Nucleus accumbens (tissue), 56 donors: ENCODE results near the gene PLA2G4B.

ENCODE experiments used
- DNase-seq, 56 donors: peaks; one replicate each; lab custom pipeline; 2025; lab: John Stamatoyannopoulos, UW

PLA2G4B gene

GRCh38 chr15:41897363-41897799 is 58.7 kb downstream of the PLA2G4B start:
- no peak for DNase-seq
